Measurements from ENCODE around the gene CD72.

GRCh38 chr9:35662437-35662836 lies 44.2 kb upstream of the CD72 start:
- TF ChIP-seq CTCF (IDR thresholded peaks at IDR 0.05) (no peak), POLR2A (IDR thresholded peaks at IDR 0.05) (no peak)
